Measurements from ENCODE around the gene HOGA1.

DNA sequence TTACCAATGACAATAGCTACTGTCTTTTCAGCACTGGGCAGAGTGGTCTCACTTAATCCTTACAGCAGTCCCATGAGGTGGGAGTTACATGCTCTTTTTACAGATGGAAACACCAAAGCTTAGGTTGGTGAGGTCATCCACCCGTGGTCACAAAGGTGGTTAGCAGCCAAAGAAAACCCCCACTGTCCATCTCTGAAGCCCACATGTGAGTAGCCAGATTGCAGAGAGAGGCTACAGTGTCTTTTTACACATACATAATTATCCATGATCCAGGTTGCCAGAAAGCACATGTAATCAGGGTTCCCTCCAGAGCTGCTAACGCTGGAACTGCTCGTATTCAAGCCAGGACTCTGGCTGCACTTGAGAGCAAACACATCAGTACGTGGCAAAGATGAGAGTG is 36.2 kb upstream of the HOGA1 start:
- TF ChIP-seq, protein P1, sequence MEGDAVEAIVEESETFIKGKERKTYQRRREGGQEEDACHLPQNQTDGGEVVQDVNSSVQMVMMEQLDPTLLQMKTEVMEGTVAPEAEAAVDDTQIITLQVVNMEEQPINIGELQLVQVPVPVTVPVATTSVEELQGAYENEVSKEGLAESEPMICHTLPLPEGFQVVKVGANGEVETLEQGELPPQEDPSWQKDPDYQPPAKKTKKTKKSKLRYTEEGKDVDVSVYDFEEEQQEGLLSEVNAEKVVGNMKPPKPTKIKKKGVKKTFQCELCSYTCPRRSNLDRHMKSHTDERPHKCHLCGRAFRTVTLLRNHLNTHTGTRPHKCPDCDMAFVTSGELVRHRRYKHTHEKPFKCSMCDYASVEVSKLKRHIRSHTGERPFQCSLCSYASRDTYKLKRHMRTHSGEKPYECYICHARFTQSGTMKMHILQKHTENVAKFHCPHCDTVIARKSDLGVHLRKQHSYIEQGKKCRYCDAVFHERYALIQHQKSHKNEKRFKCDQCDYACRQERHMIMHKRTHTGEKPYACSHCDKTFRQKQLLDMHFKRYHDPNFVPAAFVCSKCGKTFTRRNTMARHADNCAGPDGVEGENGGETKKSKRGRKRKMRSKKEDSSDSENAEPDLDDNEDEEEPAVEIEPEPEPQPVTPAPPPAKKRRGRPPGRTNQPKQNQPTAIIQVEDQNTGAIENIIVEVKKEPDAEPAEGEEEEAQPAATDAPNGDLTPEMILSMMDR (IDR thresholded peaks at IDR 0.05; ENCODE audit: low read depth, low read length): no peak
- no peak for TF ChIP-seq EZH2phosphoT487 (IDR thresholded peaks at IDR 0.05; ENCODE audit: low read depth)
